Glutamatergic neuron (in vitro differentiated cells): ENCODE data around the gene ZMYND19. TPM values are rescaled to one million over a fixed set of nuclear protein-coding genes. Genes with fewer than 3 reads are reported as not detected.
A peak's percentile ranks its signal among the peaks of the same experiment; 100 is the strongest.

Experiments
- DNase-seq: peaks from one replicate; pipeline ENCODE4 v3.0.0; 2022
- H3K27ac Mint-ChIP-seq: one replicate; pipeline ENCODE4 v1.8.0; 2020; ENCODE audit warnings: mild to moderate bottlenecking, mixed read lengths, inconsistent platforms; ENCODE audit not compliant: unreplicated experiment
- H3K27me3 Mint-ChIP-seq: one replicate; pipeline ENCODE4 v1.8.0; 2020; ENCODE audit warnings: mild to moderate bottlenecking, moderate library complexity, mixed read lengths, inconsistent platforms; ENCODE audit not compliant: unreplicated experiment
- H3K36me3 Mint-ChIP-seq: one replicate; pipeline ENCODE4 v1.8.0; 2020; ENCODE audit warnings: mild to moderate bottlenecking, mixed read lengths, inconsistent platforms; ENCODE audit not compliant: unreplicated experiment
- H3K4me1 Mint-ChIP-seq: one replicate; pipeline ENCODE4 v1.8.0; 2020; ENCODE audit warnings: mild to moderate bottlenecking, low read depth, mixed read lengths, inconsistent platforms; ENCODE audit not compliant: unreplicated experiment
- H3K4me3 Mint-ChIP-seq: one replicate; pipeline ENCODE4 v1.8.0; 2020; ENCODE audit warnings: mild to moderate bottlenecking, mixed read lengths, inconsistent platforms; ENCODE audit not compliant: unreplicated experiment
- H3K9me3 Mint-ChIP-seq: one replicate; pipeline ENCODE4 v1.8.0; 2020; ENCODE audit warnings: mild to moderate bottlenecking, moderate library complexity, mixed read lengths, inconsistent platforms; ENCODE audit not compliant: unreplicated experiment
- total RNA-seq: library from RNA; stranded (reverse); fragmentation: NEBNext Ultra II Directional; extraction: Animal tissue kit (Norgen Biotek cat#: 25700); gene quantifications from one replicate; pipeline ENCODE4 v1.2.1, GENCODE V29; 2021; ENCODE audit not compliant: unreplicated experiment
- TF ChIP-seq, protein P1 (sequence below): fragments of 200-600 bp; sonication (generic); IDR thresholded peaks from one replicate; pipeline ENCODE4 v1.5.0; 2021; ENCODE audit not compliant: partially characterized antibody, unreplicated experiment

Gene ZMYND19
- total RNA-seq, 1 donor from 2014 or later: 33.9 TPM

DNA sequence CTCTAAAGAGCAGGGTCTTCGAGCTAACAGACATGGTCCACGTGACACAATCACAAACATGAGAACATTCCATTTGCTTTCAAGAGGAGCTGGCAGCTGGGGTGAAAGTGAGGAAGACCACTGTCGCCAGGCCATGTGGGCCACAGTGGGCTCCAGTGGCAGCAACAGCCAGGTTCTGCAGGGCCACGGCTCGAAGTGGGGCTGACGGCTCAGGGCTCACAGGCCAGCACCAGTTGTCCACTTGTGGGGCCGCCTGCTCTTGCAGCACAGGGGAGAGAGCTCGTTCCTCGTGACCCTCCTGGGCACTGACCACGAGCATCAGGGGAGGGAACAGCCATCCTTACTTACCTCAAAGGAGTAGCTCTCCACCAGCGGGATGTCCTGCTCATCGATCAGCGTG lies 2.0 kb downstream of the ZMYND19 start:
- peak overlapping the region; percentile 87 for H3K4me3 Mint-ChIP-seq
- H3K27me3 Mint-ChIP-seq: peaks cover 3% of the 10 kb centered on the region
- no peak overlapping the region for H3K27ac Mint-ChIP-seq
- H3K4me1 Mint-ChIP-seq: no peaks in the 10 kb centered on the region
- H3K36me3 Mint-ChIP-seq: no peaks in the 10 kb centered on the region
- TF ChIP-seq, protein P1, sequence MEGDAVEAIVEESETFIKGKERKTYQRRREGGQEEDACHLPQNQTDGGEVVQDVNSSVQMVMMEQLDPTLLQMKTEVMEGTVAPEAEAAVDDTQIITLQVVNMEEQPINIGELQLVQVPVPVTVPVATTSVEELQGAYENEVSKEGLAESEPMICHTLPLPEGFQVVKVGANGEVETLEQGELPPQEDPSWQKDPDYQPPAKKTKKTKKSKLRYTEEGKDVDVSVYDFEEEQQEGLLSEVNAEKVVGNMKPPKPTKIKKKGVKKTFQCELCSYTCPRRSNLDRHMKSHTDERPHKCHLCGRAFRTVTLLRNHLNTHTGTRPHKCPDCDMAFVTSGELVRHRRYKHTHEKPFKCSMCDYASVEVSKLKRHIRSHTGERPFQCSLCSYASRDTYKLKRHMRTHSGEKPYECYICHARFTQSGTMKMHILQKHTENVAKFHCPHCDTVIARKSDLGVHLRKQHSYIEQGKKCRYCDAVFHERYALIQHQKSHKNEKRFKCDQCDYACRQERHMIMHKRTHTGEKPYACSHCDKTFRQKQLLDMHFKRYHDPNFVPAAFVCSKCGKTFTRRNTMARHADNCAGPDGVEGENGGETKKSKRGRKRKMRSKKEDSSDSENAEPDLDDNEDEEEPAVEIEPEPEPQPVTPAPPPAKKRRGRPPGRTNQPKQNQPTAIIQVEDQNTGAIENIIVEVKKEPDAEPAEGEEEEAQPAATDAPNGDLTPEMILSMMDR: no peak
- DNase-seq: no peak
- H3K9me3 Mint-ChIP-seq: peaks cover 4% of the 10 kb centered on the region

DNA sequence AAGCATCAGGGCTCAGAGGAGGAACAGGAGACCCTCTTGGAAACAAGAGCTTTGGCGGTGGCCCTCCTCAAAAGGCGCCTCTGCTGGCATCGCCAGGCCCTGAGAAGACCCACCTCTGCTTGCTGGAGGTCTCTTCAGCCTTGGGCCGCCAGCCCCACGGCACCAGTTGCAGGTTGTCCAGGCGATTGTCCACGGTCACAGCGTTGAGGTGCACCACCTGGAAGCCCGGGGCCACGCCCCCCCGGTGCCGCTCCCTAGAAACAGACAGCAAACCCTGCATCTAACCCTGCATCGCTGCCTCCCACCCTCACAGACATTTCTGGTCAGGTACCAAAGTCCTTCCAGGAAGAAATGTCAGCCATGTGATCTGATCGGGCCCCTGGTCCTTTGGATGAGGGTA lies 3.5 kb downstream of the ZMYND19 start:
- no peak for DNase-seq
- H3K36me3 Mint-ChIP-seq: no peaks in the 10 kb centered on the region
- TF ChIP-seq, protein P1: no peak
- peaks cover 4% of the 10 kb centered on the region for H3K9me3 Mint-ChIP-seq
- no peaks in the 10 kb centered on the region for H3K4me1 Mint-ChIP-seq
- H3K27ac Mint-ChIP-seq: no peak overlapping the region
- H3K27me3 Mint-ChIP-seq: peaks cover 3% of the 10 kb centered on the region
- no peak overlapping the region for H3K4me3 Mint-ChIP-seq

DNA sequence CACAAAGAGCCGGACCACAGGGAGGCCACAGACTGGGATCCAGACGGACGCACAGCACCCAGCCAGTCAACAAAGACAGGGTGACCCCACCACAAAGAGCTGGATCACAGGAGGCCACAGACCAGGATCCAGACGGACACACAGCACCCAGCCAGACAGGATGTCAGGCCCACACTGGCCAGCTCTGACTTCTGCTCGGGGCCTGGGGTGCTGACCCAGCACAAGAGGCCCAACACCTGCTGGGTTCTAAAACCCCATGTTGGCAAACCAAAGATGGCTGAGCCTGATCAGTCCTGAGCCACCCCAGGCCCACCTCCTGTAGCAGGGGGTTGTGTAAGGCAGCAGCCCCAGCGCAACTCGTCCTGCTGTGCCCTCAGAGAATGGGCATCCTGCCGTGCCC lies 6.4 kb downstream of the ZMYND19 start:
- Mint-ChIP-seq H3K36me3 (no peaks in the 10 kb centered on the region), H3K27me3 (peaks cover 2% of the 10 kb centered on the region), H3K9me3 (peaks cover 1% of the 10 kb centered on the region)

DNA sequence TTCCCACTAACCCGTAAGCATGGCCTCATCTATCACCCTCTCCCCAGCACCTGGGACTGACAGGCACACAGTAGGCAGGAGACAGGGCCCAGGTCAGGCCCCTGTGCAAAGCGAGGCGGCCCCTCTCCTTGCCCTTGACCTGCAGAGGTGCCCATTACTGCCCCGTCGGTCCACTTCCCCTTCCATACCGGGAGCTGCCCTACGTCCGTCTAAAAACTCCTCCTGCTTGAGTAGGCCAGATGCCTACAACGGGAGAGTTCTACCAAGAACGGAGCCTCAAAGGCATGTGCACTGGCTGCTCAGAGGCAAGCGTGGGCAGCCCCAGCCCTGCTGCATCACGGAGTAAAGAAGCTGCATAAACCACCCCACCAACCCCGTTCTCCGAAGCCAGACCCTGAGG lies 7.0 kb downstream of the ZMYND19 start:
- Mint-ChIP-seq H3K9me3 (peaks cover 1% of the 10 kb centered on the region), H3K4me3 (no peak overlapping the region), H3K4me1 (peaks cover 3% of the 10 kb centered on the region), H3K27me3 (peaks cover 2% of the 10 kb centered on the region), H3K27ac (peak overlapping the region; percentile 22), H3K36me3 (no peaks in the 10 kb centered on the region)
- no peak for DNase-seq
- TF ChIP-seq, protein P1: no peak

More for the DNA sequence above, 6.4 kb downstream of the ZMYND19 start:
- DNase-seq: no peak
- H3K4me1 Mint-ChIP-seq: peaks cover 3% of the 10 kb centered on the region
- TF ChIP-seq, protein P1: no peak
- no peak overlapping the region for H3K4me3 Mint-ChIP-seq
- no peak overlapping the region for H3K27ac Mint-ChIP-seq

DNA sequence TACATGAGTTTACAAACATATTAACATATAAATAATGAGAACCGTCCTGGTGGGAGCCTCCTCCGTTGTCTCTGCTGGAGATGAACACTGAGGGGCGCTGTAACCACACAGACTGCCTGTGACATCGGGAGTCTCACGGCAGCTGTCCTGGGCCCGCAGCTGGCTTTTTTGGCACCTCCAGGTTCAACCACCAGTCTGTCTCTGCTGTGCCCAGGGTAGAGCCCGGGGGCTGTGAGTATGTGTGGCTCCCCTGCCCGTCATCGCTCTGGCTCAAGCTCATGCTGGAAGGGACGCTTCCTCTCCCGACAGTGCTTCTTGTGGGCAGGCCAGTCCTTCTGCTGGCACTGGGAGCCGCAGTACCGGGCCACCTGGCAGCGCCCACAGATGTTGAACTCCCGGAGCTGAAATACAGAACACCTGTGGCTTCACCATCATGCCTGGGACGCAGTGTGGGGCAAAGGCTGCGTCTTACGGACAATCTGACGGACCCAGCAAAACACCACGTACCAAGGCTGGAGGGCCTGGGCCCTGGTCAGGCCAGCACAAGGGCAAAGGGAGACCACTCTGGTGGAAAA lies 7.9 kb downstream of the ZMYND19 start:
- peaks cover 1% of the 10 kb centered on the region for H3K9me3 Mint-ChIP-seq
- H3K36me3 Mint-ChIP-seq: no peaks in the 10 kb centered on the region
- H3K27me3 Mint-ChIP-seq: peaks cover 2% of the 10 kb centered on the region
- peak; percentile 53 for DNase-seq
- no peak overlapping the region for H3K27ac Mint-ChIP-seq
- H3K4me1 Mint-ChIP-seq: peaks cover 5% of the 10 kb centered on the region
- no peak overlapping the region for H3K4me3 Mint-ChIP-seq
- TF ChIP-seq, protein P1: no peak
